Medulla oblongata (tissue), 1 donor: ENCODE results near the gene CFLAR.
"Not testable (repeated sequence)": the region's sequence is repeated elsewhere in the genome, so short reads cannot be mapped to it uniquely, and the experiment has no call there.

ENCODE experiments used
- DNase-seq: peaks from one replicate; pipeline ENCODE4 v3.0.0-alpha.2; 2015; ENCODE audit errors: extremely low spot score

CFLAR gene

DNA sequence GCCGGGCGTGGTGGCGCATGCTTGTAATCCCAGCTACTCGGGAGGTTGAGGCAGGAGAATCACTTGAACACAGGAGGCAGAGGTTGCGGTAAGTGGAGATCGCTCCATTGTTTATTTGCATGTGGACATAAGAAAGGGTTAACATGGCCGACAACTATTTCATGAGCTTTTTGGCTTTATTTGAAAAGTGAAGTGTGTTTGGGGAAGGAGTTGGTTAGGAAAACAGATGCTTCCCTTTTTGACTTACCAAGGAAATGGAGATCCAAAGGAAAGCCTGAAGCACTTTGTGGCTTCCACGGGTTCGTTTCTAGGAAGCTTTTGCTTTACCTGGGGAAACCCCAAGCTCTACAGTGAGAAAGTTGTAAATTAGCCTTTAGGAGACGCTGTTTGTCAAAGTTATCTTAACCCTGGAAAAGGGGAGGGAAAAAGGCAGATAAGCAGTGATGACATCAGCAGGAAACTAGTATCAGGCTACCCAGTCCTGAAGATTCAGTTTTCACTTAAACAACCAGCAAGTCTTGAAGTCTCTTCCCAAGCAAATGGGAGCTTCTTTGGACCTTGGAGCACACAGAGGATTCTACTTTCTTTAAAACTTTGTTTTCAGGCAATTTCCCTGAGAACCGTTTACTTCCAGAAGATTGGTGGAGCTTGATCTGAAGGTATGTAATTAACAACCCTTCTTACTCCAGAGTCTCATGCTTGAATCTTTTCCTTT lies 66.8 kb downstream of the CFLAR start, which contains the start of gene CASP10:
TSS of gene CASP10 (plus strand) at position 492 of the 715 bp plus-strand sequence. CDS start 2,637 bp downstream, outside the sequence.
- peak; percentile 71 for DNase-seq

DNA sequence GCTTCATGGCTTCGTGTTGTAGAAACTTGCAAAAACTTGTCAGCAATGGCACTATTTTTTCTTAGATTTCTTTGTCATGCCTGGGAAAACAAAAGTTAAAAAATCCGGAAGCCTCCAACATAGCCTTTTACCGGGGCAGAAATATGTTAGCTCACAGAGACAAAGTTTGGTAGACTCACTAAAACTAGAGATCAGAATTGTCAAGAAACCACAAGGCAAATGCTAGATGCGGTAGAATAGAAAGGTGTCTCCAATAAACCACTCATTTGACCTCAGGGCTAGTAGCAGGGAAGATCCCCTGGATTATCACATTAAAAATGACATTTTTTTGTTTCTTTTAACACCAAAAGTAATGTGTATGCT lies 67.4 kb downstream of the CFLAR start:
- no peak for DNase-seq

DNA sequence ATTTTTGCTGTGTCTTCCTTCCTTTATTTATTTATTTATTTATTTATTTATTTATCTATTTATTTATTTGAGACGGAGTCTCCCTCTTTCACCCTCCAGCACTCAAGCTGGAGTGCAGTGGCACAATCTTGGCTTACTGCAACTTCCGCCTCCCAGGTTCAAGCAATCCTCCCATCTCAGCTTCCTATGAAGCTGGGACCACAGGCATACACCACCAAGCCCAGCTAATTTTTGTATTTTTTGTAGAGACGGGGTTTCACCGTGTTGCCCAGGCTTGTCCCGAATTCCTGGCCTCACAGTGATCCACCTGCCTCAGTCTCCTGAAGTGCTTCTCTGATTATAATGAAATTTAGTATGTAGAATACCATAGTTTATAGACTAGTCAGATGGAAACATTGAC lies 67.9 kb downstream of the CFLAR start:
- DNase-seq: not testable (repeated sequence)

DNA sequence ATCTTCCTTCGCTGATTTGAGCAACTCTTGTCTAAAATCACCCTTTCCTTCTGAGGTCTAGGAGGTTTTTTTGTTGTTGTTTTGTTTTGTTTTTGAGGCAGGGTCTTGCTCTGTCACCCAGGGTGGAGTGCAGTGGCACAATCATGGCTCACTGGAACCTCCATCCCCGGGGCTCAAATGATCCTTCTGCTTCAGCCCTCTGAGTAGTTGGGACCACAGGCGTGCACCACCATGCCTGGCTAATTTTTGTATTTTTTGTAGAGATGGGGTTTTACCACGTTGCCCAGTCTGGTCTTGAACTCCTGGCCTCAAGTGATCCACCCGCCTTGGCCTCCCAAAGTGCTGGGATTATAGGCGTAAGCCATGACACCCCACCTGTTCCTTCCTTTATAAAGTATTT lies 68.3 kb downstream of the CFLAR start:
- not testable (repeated sequence) for DNase-seq

GRCh38 chr2:201185863-201186262 lies 69.9 kb downstream of the CFLAR start:
- no peak for DNase-seq

GRCh38 chr2:201186982-201187381 lies 71.0 kb downstream of the CFLAR start:
- no peak for DNase-seq

GRCh38 chr2:201188449-201188848 lies 72.5 kb downstream of the CFLAR start:
- DNase-seq: no peak

DNA sequence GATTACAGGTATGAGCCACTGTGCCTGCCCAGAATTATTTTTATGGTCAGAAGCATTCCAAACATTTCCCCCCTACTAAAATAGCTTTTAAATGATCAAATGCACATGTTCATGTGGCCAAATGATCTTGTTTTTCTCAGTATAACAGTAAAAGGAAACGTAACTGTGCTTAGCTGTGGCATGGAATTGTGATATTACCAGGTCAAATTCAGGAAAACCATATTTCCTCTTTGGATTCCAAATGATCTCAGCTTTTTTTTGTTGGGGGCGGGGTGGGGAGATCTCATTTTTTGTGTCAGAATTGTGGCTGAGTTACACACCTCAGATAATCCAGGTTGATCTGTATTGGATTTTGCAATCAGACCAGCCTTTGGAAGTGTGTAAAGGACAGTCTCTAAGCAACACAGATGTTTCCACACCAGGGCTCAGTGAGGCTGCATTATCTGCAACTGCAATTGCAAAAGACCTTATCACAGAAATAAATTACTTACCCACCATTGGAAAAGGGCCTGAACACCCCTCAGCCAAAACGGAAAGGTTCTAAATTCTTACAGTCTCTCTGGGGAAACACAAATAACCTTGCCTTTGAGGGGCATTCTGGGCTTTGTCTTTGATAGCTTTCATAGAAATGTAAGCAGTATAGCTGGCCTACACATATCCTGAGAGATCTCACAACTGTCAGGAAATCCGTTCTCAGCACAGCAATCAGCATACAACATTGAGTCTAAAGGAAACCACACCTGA lies 75.3 kb downstream of the CFLAR start:
- no peak for DNase-seq

GRCh38 chr2:201194097-201194496 lies 78.1 kb downstream of the CFLAR start:
- DNase-seq: no peak

- no peak for DNase-seq
Measured at GRCh38 chr2:201195331-201195730, 79.4 kb downstream of the CFLAR start.

DNA sequence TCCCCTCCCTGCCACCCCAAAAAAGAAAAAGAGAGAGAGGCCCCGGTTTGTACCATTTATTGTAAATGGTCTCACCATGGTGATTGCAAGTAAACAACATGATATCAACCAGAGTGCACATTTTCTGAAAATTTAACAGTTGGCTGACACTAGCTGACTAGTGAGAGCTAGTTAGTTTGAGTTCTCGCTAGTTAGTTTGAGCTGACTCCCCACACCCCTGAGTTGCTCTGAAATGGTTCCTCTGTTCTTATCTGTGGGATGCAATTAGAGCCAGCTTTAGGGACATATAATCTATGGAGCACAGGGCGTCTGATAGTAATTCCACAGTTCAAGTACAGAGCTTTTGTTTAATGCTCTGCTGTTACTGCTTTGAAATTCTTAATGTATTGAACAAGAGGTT lies 80.0 kb downstream of the CFLAR start:
- no peak for DNase-seq

GRCh38 chr2:201196803-201197202 lies 80.8 kb downstream of the CFLAR start:
- no peak for DNase-seq

DNA sequence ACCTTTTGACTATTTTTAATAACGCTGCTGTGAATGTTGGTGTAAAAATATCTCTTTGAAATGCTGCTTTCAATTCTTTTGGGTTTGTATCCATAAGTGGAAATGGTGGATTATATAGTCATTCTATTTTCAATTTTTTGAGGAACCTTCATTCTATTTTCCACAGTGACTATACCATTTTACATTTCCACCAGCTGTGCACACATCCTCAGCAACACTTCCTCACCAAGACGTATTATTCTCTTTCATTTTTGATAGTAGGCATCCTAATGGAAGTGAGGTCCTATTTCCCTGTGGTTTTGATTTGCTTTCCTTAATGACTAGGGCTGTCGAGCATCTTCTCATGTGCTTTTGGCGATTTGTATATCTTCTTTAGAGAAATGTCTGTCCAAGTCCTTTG lies 81.8 kb downstream of the CFLAR start:
- DNase-seq: no peak

DNA sequence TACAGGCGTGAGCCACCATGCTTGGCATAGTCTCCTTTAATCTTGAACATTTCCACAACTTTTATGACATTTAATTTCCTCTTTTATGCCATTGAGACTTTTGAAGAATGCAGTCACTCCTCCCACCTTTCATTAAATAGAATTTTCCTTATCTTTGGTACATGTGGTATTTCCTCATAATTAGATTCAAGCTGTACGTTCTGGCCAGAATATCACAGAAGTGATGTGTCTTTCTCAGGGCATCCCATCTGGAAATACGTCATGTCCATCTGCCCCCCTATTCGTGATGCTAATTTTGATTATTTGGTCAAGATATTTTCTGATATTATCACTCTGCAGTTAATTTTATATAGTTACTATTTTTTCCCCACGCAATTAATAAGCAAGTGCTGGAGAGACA lies 83.9 kb downstream of the CFLAR start:
- DNase-seq: no peak

- DNase-seq: no peak
Measured at GRCh38 chr2:201200345-201200744, 84.4 kb downstream of the CFLAR start.

- no peak for DNase-seq
Measured at GRCh38 chr2:201201371-201201770, 85.4 kb downstream of the CFLAR start.

GRCh38 chr2:201203916-201204654 lies 88.1 kb downstream of the CFLAR start:
- DNase-seq: no peak

- DNase-seq: no peak
Measured at GRCh38 chr2:201204655-201205514, 88.9 kb downstream of the CFLAR start.

DNA sequence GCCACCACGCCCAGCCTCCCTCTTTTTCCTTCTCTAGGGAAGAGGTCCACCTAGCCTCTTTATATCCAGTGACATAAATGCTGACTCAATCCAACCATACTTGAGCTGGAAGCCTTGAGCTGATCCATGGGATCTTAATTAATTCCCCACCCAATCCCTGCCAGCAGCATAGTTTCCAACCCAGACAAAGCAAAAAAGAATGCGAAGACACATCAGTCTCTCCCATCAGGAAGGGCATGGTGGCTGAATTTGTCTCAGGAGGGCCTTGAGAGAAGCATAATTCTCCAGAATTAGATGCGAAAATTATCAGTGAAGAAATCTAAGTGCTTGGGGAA lies 89.5 kb downstream of the CFLAR start:
- no peak for DNase-seq

DNA sequence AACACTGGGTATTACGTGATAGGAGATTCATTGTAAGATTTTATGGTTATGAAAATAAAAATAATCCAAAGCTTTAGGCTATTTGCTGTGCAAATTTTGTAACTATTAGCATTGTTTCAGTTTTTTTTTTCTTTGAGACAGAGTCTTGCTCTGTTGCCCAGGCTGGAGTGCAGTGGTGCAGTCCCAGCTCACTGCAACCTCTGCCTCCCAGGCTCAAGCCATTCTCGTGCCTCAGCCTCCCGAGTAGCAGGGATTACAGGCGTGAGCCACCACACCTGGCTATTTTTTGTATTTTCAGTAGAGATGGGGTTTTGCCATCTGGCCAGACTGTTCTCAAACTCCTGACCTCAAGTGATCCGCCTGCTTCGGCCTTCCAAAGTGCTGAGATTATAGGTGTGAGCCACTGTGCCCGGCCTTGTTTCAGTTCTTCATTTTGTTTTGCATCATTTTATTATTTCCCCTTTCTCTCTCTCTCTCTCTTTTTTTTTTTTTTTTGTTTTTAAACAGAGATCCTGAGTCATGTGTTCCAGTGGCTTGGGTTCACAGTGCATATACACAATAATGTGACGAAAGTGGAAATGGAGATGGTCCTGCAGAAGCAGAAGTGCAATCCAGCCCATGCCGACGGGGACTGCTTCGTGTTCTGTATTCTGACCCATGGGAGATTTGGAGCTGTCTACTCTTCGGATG lies 92.7 kb downstream of the CFLAR start:
- peak; percentile 65 for DNase-seq

DNA sequence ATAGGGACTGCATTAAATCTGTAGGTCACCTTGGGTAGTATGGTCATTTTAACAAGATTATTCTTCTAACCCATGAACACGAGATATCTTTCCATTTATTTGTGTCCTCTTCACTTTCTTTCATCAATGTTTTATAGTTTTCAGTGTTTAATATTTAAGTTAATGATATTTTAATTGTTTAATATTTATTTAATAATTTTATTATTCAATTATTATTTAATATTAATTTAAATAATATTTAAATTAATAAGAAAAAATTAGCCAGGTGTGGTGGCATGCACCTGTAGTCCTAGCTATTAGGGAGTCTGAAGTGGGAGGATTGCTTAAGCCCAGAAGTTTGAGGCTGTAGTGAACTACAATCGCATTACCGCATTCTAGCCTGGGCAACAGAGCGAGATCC lies 100.0 kb downstream of the CFLAR start:
- DNase-seq: no peak
